HFFc6 (cell line): ENCODE data around the gene ZNF416. TPM values are rescaled to one million over a fixed set of nuclear protein-coding genes. Genes with fewer than 3 reads are reported as not detected.

Source experiments
- DNase-seq: peaks from one replicate; pipeline ENCODE4 v3.0.0-alpha.2; 2018
- H3K27ac Mint-ChIP-seq: 2 replicates; pipeline ENCODE4 v1.8.0; 2020; ENCODE audit warnings: mild to moderate bottlenecking, mixed read lengths
- H3K27me3 Mint-ChIP-seq: 2 replicates; pipeline ENCODE4 v1.8.0; 2021; ENCODE audit warnings: mild to moderate bottlenecking, moderate library complexity, mixed read lengths; ENCODE audit not compliant: insufficient read depth
- H3K36me3 Mint-ChIP-seq: 2 replicates; pipeline ENCODE4 v1.8.0; 2021; ENCODE audit warnings: low read depth, mixed read lengths
- H3K4me1 Mint-ChIP-seq: 2 replicates; pipeline ENCODE4 v1.8.0; 2020; ENCODE audit warnings: low read depth, mixed read lengths
- H3K4me3 Mint-ChIP-seq: 2 replicates; pipeline ENCODE4 v1.8.0; 2020; ENCODE audit warnings: mild to moderate bottlenecking, moderate library complexity, mixed read lengths
- H3K9me3 Mint-ChIP-seq: 2 replicates; pipeline ENCODE4 v1.8.0; 2020; ENCODE audit warnings: mild to moderate bottlenecking, mixed read lengths
- CTCF ChIP-seq: fragments of 200-600 bp; sonication (generic); IDR thresholded peaks from 2 replicates; pipeline ENCODE4 v1.5.0; 2021; ENCODE audit warnings: antibody characterized with exemption, mild to moderate bottlenecking
- total RNA-seq, 6 experiments: library from RNA; stranded (reverse); fragmentation: NEBNext Ultra II Directional; extraction: Animal tissue kit (Norgen Biotek cat#: 25700); gene quantifications; 2 replicates in 1 of 6; 3 replicates in 5 of 6; pipeline ENCODE4 v1.2.3, GENCODE V29; 2021

ZNF416 gene
- total RNA-seq, 6 experiments from 2014 or later: 3.8 to 5.4 (median 5.0) TPM

- Mint-ChIP-seq H3K27ac (no peak overlapping the region), H3K9me3 (peaks cover 95% of the 10 kb centered on the region), H3K27me3 (no peaks in the 10 kb centered on the region; the same call in 1 of the 2 replicates), H3K4me3 (no peak overlapping the region), H3K36me3 (peaks cover 58% of the 10 kb centered on the region), H3K4me1 (no peaks in the 10 kb centered on the region)
- no peak for DNase-seq
- TF ChIP-seq CTCF: no peak
These were observed 12.1 kb downstream of the ZNF416 start for GRCh38 chr19:57566396-57567265.

DNA sequence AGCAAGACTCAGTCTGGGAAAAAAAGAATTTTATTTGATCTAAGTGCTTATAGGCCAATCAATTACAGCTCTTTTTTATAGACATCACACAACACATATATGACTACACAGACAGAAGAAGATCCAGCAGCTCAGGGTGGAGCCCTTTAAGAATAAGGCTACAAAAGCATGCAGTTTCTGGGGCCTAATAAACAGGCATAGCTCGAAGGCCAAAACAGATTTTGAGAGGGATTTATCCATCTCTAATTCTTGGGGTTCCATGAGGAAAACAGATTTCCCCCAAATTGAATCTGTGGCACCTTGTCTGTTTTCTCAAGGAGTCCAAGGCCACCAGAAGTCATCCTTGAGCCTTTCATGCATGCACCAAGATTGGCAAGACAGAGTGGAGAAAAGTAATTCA is 15.2 kb downstream of the ZNF416 start:
- Mint-ChIP-seq H3K4me3 (no peak overlapping the region), H3K27me3 (peaks cover 6% of the 10 kb centered on the region), H3K9me3 (peaks cover 78% of the 10 kb centered on the region), H3K27ac (no peak overlapping the region), H3K36me3 (peaks cover 43% of the 10 kb centered on the region), H3K4me1 (peaks cover 22% of the 10 kb centered on the region)
- TF ChIP-seq CTCF: no peak
- no peak for DNase-seq

- H3K27ac Mint-ChIP-seq: peak overlapping the region; percentile 100
- peaks cover 6% of the 10 kb centered on the region for H3K27me3 Mint-ChIP-seq
- DNase-seq: peak; percentile 81
- peaks cover 33% of the 10 kb centered on the region for H3K4me1 Mint-ChIP-seq
- peaks cover 55% of the 10 kb centered on the region for H3K36me3 Mint-ChIP-seq
- no peak for TF ChIP-seq CTCF
- peak overlapping the region; percentile 98 for H3K4me3 Mint-ChIP-seq
- peaks cover 54% of the 10 kb centered on the region for H3K9me3 Mint-ChIP-seq
These were observed 18.6 kb downstream of the ZNF416 start for GRCh38 chr19:57560049-57560491.

DNA sequence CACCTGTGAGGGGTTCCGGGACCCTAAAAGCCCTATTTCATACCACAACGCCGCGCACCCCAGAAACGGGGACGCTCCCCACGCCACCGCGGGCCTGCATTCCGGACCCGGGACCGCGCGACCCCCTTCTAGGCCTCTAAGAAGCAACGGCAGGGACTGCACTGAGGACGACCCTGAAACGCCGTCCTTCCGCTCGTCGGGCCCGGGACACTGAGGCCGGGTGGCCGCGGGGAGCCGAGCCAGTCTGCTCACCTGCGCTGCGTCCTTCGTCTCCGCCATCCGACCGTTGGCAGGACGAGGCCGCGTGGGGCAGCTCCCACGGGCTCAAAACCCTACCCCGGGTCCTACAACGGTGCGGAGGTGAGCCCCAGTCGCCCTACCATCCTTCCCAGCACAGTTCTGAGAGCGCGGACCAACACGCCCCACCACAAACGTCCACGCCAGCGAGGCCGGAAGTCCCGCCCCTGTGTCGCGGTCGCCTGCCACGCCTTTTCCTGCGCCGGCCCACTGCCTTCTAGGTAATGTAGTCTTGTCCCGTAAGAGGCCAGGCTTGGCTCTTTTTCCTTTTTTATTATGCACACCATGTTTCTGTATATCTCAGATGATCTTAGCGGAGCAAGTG is 19.2 kb downstream of the ZNF416 start, which contains the start of gene ZNF550:
ZNF550 (minus strand) TSS at position 460 of the 622 bp plus-strand sequence; CDS start at position 279, 181 bp downstream.
- H3K4me1 Mint-ChIP-seq: peaks cover 33% of the 10 kb centered on the region
- TF ChIP-seq CTCF: no peak
- peak within 1 kb of the TSS; percentile 100 for H3K27ac Mint-ChIP-seq
- peaks cover 54% of the 10 kb centered on the region for H3K9me3 Mint-ChIP-seq
- peak; percentile 87 for DNase-seq
- peaks cover 6% of the 10 kb centered on the region for H3K27me3 Mint-ChIP-seq
- H3K36me3 Mint-ChIP-seq: peaks cover 57% of the 10 kb centered on the region
- H3K4me3 Mint-ChIP-seq: peak within 1 kb of the TSS; percentile 98

- H3K4me3 Mint-ChIP-seq: peak overlapping the region; percentile 98
- peak overlapping the region; percentile 89 for H3K27ac Mint-ChIP-seq
- peaks cover 49% of the 10 kb centered on the region for H3K9me3 Mint-ChIP-seq
- peaks cover 33% of the 10 kb centered on the region for H3K4me1 Mint-ChIP-seq
- no peak for DNase-seq
- TF ChIP-seq CTCF: no peak
- H3K27me3 Mint-ChIP-seq: peaks cover 6% of the 10 kb centered on the region
- H3K36me3 Mint-ChIP-seq: peaks cover 62% of the 10 kb centered on the region
These were observed 19.7 kb downstream of the ZNF416 start for GRCh38 chr19:57559008-57559403.
